ENCODE data around the gene PCGF3. TPM values are rescaled to one million over a fixed set of nuclear protein-coding genes. Genes with fewer than 3 reads are reported as not detected.

The PCGF3 gene
- total RNA-seq, 1 experiment from 2014 or later: 31.5 TPM

DNA sequence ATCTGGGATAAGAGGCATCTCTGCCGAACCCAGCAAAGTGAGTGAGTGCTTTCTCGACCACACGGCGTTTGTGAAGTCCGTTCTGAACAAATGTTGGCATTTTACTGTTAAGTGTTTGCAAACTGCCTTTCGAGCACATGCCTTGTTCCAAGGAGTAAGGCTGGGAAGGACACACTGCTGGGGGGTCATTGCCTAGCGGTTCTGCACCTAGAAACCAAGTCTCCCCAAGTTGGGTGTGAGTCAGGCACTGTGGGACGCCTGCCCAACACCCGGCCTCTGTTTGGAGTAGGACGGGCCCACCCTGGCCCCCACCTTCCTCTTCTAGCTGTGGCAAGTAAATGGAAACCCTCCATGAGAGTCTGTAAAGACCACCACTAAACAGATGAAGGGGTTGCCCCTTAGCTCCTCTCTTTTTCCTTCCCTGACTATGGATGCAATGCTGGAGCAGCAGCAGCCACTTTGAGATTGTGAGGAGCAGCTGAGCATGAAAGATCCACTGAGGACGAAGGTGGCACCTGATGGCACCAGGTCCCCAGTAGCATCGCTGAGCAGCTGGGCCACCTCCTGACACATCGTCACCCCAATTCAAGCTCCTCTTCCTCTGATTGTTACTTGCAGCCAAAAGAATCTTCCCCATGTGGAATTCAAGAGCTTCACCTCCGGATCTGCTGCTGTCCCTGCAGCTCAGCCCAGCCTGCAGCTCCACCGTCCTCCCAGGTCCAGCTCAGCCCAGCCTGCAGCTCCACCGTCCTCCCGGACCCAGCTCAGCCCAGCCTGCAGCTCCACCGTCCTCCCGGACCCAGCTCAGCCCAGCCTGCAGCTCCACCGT is 114.0 kb downstream of the PCGF3 start:
- Histone ChIP-seq H3K9me2 (replicated peaks; ENCODE audit: low read length) (no peaks in the 10 kb centered on the region), H2AFZ (ENCODE audit: low read length) (no peak overlapping the region), H4K20me1 (ENCODE audit: low read length) (no peaks in the 10 kb centered on the region), H3K79me2 (ENCODE audit: low read length) (no peaks in the 10 kb centered on the region), H3K27me3 (ENCODE audit: low read length) (peaks cover 4% of the 10 kb centered on the region; the same call in 1 of the 2 replicates), H3K9ac (ENCODE audit: low read length) (no peak overlapping the region), H3F3A (ENCODE audit: low read length, unreplicated experiment) (no peaks in the 10 kb centered on the region), H3K27ac (ENCODE audit: low read length) (no peak overlapping the region), H3K4me2 (ENCODE audit: low read length) (no peak overlapping the region), H3K9me3 (ENCODE audit: low read length) (no peaks in the 10 kb centered on the region), H3K4me1 (ENCODE audit: insufficient read depth, low read length) (no peaks in the 10 kb centered on the region), H3K4me3 (ENCODE audit: low read length) (no peak overlapping the region), H3K36me3 (ENCODE audit: low read depth, low read length) (no peaks in the 10 kb centered on the region)
- TF ChIP-seq EZH2 (IDR thresholded peaks at IDR 0.05; ENCODE audit: low read length, unreplicated experiment): no peak
- TF ChIP-seq, protein P1, sequence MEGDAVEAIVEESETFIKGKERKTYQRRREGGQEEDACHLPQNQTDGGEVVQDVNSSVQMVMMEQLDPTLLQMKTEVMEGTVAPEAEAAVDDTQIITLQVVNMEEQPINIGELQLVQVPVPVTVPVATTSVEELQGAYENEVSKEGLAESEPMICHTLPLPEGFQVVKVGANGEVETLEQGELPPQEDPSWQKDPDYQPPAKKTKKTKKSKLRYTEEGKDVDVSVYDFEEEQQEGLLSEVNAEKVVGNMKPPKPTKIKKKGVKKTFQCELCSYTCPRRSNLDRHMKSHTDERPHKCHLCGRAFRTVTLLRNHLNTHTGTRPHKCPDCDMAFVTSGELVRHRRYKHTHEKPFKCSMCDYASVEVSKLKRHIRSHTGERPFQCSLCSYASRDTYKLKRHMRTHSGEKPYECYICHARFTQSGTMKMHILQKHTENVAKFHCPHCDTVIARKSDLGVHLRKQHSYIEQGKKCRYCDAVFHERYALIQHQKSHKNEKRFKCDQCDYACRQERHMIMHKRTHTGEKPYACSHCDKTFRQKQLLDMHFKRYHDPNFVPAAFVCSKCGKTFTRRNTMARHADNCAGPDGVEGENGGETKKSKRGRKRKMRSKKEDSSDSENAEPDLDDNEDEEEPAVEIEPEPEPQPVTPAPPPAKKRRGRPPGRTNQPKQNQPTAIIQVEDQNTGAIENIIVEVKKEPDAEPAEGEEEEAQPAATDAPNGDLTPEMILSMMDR (conservative IDR thresholded peaks at IDR 0.05; ENCODE audit: low read depth, low read length): no peak
- TF ChIP-seq EZH2phosphoT487 (IDR thresholded peaks at IDR 0.05; ENCODE audit: borderline replicate concordance, low read length): no peak
- intact Hi-C loops (cut with micrococcal nuclease): no loop called here
- ATAC-seq: no peak
- ChIA-PET CTCF (no interaction called here), POLR2A (ENCODE audit: unreplicated experiment) (no interaction called here)
- DNase-seq: no peak
- BruUV-seq (replicated peaks): no TSS peak

Other genes starting within 250 kb of the PCGF3 start
- gene ZNF721, start 206.7 kb upstream of the PCGF3 start, total RNA-seq (2014; rRNA removed): 17.5 and 23.1 TPM in 2 replicates
- gene PIGG, start 206.6 kb upstream of the PCGF3 start, total RNA-seq (2014; rRNA removed): 21.2 and 27.9 TPM in 2 replicates
- gene TMEM271, start 129.5 kb upstream of the PCGF3 start, total RNA-seq (2014; rRNA removed): not detected in 2 replicates
- not detected in 2 replicates for gene PDE6B, start 80.3 kb upstream of the PCGF3 start, total RNA-seq (2014; rRNA removed)
- 384 and 579 TPM in 2 replicates for gene ATP5ME, start 31.6 kb upstream of the PCGF3 start, total RNA-seq (2014; rRNA removed)
- 11.3 and 15.2 TPM in 2 replicates for gene MYL5, start 31.3 kb upstream of the PCGF3 start, total RNA-seq (2014; rRNA removed)
- gene SLC49A3, start 16.7 kb upstream of the PCGF3 start, total RNA-seq (2014; rRNA removed): not detected in 2 replicates
- 0.87 and 2.6 TPM in 2 replicates for gene CPLX1, start 120.3 kb downstream of the PCGF3 start, total RNA-seq (2014; rRNA removed)
- 117 and 175 TPM in 2 replicates for gene GAK, start 226.5 kb downstream of the PCGF3 start, total RNA-seq (2014; rRNA removed)
- 18.5 and 25.1 TPM in 2 replicates for gene TMEM175, start 226.6 kb downstream of the PCGF3 start, total RNA-seq (2014; rRNA removed)